ENCODE measurements around the gene TCF20.

The TCF20 gene

DNA sequence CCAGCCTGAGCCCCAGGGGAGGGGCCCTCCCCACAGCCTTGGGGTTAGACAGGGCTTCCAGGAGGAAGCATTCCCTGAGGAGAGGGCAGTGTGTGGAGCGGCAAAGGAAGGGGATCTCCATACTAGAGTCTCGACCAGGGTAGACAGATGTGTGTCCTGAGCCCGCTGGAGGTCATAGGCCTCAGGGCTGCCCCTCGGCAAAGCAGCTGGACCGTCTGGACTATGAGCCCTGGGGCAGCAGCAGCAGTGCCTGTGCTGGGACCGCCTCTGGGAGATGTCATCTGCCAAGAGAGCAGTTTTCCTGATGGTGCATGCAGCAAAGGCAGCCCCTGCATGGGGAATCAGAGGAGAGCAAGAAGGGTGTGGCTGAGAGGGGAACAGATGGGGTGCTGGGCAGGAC lies 20.8 kb upstream of the TCF20 start:
- Histone ChIP-seq H3K4me1 (peaks cover 31% of the 10 kb centered on the region), H3K36me3 (no peaks in the 10 kb centered on the region), H3K4me3 (ENCODE audit: low read depth, low read length) (no peak overlapping the region), H3K9me3 (no peaks in the 10 kb centered on the region), H3K27me3 (no peaks in the 10 kb centered on the region)
- TF ChIP-seq, protein P1, sequence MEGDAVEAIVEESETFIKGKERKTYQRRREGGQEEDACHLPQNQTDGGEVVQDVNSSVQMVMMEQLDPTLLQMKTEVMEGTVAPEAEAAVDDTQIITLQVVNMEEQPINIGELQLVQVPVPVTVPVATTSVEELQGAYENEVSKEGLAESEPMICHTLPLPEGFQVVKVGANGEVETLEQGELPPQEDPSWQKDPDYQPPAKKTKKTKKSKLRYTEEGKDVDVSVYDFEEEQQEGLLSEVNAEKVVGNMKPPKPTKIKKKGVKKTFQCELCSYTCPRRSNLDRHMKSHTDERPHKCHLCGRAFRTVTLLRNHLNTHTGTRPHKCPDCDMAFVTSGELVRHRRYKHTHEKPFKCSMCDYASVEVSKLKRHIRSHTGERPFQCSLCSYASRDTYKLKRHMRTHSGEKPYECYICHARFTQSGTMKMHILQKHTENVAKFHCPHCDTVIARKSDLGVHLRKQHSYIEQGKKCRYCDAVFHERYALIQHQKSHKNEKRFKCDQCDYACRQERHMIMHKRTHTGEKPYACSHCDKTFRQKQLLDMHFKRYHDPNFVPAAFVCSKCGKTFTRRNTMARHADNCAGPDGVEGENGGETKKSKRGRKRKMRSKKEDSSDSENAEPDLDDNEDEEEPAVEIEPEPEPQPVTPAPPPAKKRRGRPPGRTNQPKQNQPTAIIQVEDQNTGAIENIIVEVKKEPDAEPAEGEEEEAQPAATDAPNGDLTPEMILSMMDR (IDR thresholded peaks at IDR 0.05; ENCODE audit: low read depth, low read length) = no peak
- no peak for DNase-seq

DNA sequence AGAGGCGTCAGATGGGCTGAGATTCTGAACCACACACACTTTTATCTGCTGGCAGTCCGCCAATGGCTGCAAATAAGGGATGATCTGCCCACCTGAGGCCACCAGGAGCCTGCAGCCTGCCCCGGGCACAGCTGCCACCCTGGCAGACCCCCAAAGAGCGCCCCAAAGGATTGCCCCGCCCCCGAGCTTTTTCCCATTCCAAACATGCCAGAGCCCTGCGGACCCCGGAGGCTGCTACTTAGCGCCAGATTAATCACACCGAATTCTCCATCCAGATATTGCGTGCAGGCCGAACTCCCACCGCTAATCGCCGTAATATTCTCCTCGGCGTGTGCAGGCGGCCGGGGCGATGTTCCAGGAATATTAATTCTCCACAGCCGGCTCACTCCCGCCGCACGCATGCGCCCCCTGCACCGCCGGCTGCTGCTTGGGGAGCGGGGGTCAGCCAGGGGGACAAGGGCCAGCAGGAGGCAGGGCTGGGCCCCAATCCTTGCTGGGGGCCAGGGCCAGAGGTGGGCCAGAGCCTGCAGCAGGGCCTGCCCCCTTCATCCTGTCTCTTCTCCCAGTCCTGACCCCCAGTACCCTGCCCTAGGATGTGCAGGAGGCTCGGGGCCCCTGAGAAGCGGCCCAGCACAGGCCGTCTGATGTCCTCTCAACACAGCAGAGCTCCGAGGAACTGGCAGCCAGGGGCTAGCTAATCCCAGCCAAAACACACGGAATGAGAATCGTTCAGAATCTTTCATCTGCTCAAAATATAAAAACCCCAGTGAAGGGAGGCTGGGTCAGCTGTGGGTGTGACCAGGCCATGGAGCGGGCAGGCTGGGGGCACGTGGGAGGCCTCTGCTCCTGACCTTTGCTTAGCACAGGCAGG lies 19.5 kb upstream of the TCF20 start:
- no peaks in the 10 kb centered on the region for H3K27me3 ChIP-seq
- peak; percentile 66 for DNase-seq
- peaks cover 25% of the 10 kb centered on the region for H3K4me1 ChIP-seq
- peak overlapping the region; percentile 12 for H3K4me3 ChIP-seq (ENCODE audit: low read depth, low read length)
- TF ChIP-seq, protein P1 (IDR thresholded peaks at IDR 0.05; ENCODE audit: low read depth, low read length) = no peak
- H3K36me3 ChIP-seq = no peaks in the 10 kb centered on the region
- no peaks in the 10 kb centered on the region for H3K9me3 ChIP-seq

DNA sequence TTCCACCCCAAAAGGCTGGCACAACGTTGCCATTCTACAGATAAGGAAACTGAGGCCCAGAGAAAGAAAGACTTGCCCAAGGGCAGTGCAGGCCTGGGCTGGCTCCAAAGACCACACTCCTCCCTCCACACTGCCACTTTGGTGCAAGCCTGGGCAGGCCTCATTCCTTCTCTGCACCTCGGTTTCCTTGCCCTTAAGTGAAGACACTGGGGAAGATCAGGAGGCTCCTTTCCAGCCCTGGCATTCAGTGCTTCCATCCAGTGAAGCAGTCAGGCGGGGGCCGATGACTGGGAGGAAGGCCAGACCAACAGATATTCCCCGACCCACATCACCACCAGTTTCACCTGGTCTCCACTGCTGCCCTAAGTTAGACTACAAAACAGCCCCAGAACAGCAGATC lies 18.3 kb upstream of the TCF20 start:
- TF ChIP-seq, protein P1 (IDR thresholded peaks at IDR 0.05; ENCODE audit: low read depth, low read length) = no peak
- no peaks in the 10 kb centered on the region for H3K9me3 ChIP-seq
- H3K27me3 ChIP-seq = no peaks in the 10 kb centered on the region
- H3K4me1 ChIP-seq = peaks cover 25% of the 10 kb centered on the region
- H3K4me3 ChIP-seq (ENCODE audit: low read depth, low read length) = no peak overlapping the region
- H3K36me3 ChIP-seq = no peaks in the 10 kb centered on the region
- no peak for DNase-seq

DNA sequence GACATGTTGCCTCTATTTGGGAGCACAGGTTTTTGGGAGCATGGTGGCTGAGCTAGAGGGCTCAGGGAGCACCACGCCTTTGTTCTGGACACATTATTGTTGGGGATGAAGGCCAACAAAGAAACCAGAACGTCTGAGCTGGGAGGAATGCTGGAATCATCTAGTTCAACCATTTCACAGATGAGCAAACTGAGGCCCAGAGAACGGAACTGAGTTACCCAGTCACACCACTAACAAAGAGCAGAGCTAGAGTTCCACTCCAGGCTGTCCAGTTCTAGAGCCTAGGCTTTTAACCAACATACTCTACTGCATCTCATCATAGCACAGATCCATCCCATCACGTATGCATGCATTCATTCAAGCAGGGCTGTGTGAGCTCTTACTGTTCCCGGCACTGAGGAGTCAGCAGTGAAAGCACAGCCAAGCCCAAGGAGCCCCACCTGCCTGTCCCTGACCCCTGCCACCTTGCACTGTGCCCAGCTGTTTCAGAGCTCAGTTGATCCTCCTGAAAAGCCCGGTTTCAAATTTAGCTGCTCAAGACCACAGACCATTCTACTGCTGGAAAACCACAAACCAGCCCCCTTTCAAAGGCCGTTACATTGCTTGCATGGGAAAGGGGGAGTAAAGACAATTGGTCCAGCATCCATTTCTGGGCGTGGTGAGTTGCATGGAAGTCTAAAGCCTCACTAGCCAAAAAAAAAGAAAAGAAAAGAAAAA lies 16.9 kb upstream of the TCF20 start:
- no peak for DNase-seq
- peaks cover 30% of the 10 kb centered on the region for H3K4me1 ChIP-seq
- H3K27me3 ChIP-seq = no peaks in the 10 kb centered on the region
- H3K36me3 ChIP-seq = no peaks in the 10 kb centered on the region
- H3K9me3 ChIP-seq = no peaks in the 10 kb centered on the region
- no peak overlapping the region for H3K4me3 ChIP-seq (ENCODE audit: low read depth, low read length)
- TF ChIP-seq, protein P1 (IDR thresholded peaks at IDR 0.05; ENCODE audit: low read depth, low read length) = no peak

DNA sequence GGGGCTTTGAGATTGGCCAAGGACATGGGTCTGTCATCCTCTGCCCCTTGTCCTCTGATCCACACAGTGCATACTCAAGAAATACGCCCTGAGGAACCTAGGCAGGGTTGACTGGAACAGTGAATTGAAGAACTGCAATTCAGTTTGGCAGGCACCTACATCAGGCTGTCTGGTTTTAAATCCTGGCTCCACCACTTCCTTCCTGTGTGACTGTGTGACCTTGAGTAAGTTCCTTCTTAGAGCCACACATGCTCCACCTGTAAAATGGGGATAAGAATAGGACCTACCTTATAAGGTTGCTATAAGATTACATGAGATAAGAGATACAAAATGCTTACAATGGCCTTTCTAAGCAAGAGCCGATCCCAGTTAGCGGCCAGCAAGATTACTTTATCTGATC lies 15.8 kb upstream of the TCF20 start:
- no peaks in the 10 kb centered on the region for H3K36me3 ChIP-seq
- TF ChIP-seq, protein P1 (IDR thresholded peaks at IDR 0.05; ENCODE audit: low read depth, low read length) = no peak
- DNase-seq = no peak
- no peak overlapping the region for H3K4me3 ChIP-seq (ENCODE audit: low read depth, low read length)
- peaks cover 24% of the 10 kb centered on the region for H3K4me1 ChIP-seq
- no peaks in the 10 kb centered on the region for H3K27me3 ChIP-seq
- H3K9me3 ChIP-seq = no peaks in the 10 kb centered on the region

DNA sequence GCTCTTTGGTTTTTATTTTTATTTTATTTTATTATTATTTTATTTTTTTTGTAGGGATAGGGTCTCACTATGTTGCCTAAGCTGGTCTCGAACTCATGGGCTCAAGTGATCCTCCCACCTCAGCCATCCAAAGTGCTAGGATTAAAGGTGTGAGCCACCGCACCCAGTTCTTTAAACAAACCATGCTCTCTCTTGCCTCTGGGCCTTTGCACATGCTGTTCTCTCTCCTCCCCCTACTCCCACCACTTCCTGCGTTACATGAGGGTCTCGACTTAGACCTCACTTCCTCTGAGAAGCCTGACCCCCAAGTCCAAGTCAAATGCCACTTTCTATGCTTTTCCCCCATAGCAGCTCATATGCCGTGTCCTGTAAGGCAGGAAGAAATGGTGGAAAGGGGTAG lies 15.2 kb upstream of the TCF20 start:
- DNase-seq = no peak
- Histone ChIP-seq H3K4me1 (peaks cover 18% of the 10 kb centered on the region), H3K27me3 (no peaks in the 10 kb centered on the region), H3K4me3 (ENCODE audit: low read depth, low read length) (no peak overlapping the region), H3K36me3 (no peaks in the 10 kb centered on the region), H3K9me3 (no peaks in the 10 kb centered on the region)
- TF ChIP-seq, protein P1 (IDR thresholded peaks at IDR 0.05; ENCODE audit: low read depth, low read length) = no peak
